ENCODE data around the gene PDE6D.

Gene PDE6D

DNA sequence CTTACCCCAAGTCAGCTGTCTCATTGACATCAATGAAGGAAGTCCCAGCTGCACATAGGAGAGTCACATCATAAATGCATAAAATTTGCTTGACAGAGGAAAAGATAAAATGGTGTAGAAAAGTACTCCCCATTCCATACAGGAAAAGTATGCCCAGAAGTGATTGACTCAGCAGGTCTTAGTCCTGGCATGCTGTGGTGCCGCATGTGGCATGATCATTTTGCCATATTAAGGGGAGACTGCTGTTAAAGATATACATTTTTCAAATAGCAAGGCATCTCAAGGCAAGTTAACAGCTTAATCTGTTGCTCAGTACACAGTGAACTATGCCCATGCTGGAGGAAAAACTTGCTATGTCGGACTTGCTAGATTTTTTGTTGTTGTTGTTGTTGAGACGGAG lies 13.3 kb upstream of the PDE6D start:
- no peak for DNase-seq
- no peak overlapping the region for H3K56ac ChIP-seq (ENCODE audit: low read length)
- no peaks in the 10 kb centered on the region for H3K27me3 ChIP-seq (ENCODE audit: insufficient read depth, low read length, poor library complexity)
- no peak overlapping the region for H2BK15ac ChIP-seq (replicated peaks; ENCODE audit: low read depth)
- H4K8ac ChIP-seq (ENCODE audit: low read depth, low read length), result no peak overlapping the region
- H3K4me3 ChIP-seq (ENCODE audit: low read length), result no peak overlapping the region
- WGBS (ENCODE audit: extremely low coverage, insufficient coverage, low lambda C conversion rate), result no CpG with 5 or more reads among the region's 3 CpGs
- no peak overlapping the region for H2BK5ac ChIP-seq (ENCODE audit: low read length)
- peaks cover 15% of the 10 kb centered on the region for H3K79me2 ChIP-seq (ENCODE audit: control insufficient read depth, insufficient read depth, low read length)
- no peak overlapping the region for H3K23ac ChIP-seq (ENCODE audit: low read length)
- H3K4me1 ChIP-seq (ENCODE audit: control insufficient read depth, low read depth, low read length), result no peaks in the 10 kb centered on the region
- no peak overlapping the region for H2AK5ac ChIP-seq (ENCODE audit: low read length)
- H3K4ac ChIP-seq (ENCODE audit: low read depth, low read length), result no peak overlapping the region
- H3K4me2 ChIP-seq (ENCODE audit: low read length), result no peak overlapping the region
- no peak overlapping the region for H4K5ac ChIP-seq (ENCODE audit: low read length)
- H2BK120ac ChIP-seq (ENCODE audit: low read depth, low read length), result no peak overlapping the region
- H3K18ac ChIP-seq (ENCODE audit: low read length), result no peak overlapping the region
- H3K79me1 ChIP-seq (ENCODE audit: low read length), result peaks cover 18% of the 10 kb centered on the region
- H3K36me3 ChIP-seq (ENCODE audit: control insufficient read depth, insufficient read depth, low read length), result peaks cover 7% of the 10 kb centered on the region
- H3K27ac ChIP-seq (ENCODE audit: low read depth, low read length), result no peak overlapping the region
- H3K9ac ChIP-seq (ENCODE audit: low read length), result no peak overlapping the region

DNA sequence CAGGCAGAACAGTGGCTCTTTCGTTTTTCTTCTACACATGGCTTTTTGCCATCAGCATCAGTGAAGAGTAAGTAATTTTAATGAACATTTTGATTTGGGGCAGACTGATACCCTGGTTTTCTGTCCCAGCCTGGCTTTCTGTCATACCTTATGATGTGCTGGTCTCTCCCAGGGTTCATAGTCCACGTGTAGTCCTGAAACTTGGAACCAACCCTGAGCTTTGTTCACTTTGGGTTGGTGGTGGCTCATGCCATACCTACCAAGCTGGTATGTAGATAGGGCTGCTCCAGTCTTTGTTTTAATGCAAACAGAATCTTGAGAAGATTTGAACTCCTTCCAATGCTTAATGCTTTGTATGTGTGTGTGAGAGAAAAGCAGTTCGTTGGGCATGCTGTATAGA lies 10.0 kb upstream of the PDE6D start:
- Histone ChIP-seq H3K79me2 (ENCODE audit: control insufficient read depth, insufficient read depth, low read length) (peaks cover 35% of the 10 kb centered on the region), H4K8ac (ENCODE audit: low read depth, low read length) (no peak overlapping the region), H3K27me3 (ENCODE audit: insufficient read depth, low read length, poor library complexity) (no peaks in the 10 kb centered on the region), H3K36me3 (ENCODE audit: control insufficient read depth, insufficient read depth, low read length) (peaks cover 3% of the 10 kb centered on the region), H2BK120ac (ENCODE audit: low read depth, low read length) (no peak overlapping the region), H4K5ac (ENCODE audit: low read length) (no peak overlapping the region), H3K4me1 (ENCODE audit: control insufficient read depth, low read depth, low read length) (peaks cover 2% of the 10 kb centered on the region), H2BK5ac (ENCODE audit: low read length) (no peak overlapping the region), H3K18ac (ENCODE audit: low read length) (no peak overlapping the region), H3K4me2 (ENCODE audit: low read length) (no peak overlapping the region), H2AK5ac (ENCODE audit: low read length) (no peak overlapping the region), H2BK15ac (replicated peaks; ENCODE audit: low read depth) (no peak overlapping the region), H3K4me3 (ENCODE audit: low read length) (no peak overlapping the region), H3K27ac (ENCODE audit: low read depth, low read length) (no peak overlapping the region), H3K4ac (ENCODE audit: low read depth, low read length) (no peak overlapping the region), H3K79me1 (ENCODE audit: low read length) (peaks cover 28% of the 10 kb centered on the region), H3K9ac (ENCODE audit: low read length) (no peak overlapping the region), H3K23ac (ENCODE audit: low read length) (no peak overlapping the region), H3K56ac (ENCODE audit: low read length) (no peak overlapping the region)
- WGBS (ENCODE audit: extremely low coverage, insufficient coverage, low lambda C conversion rate), result no CpG with 5 or more reads among the region's 3 CpGs
- no peak for DNase-seq

- Histone ChIP-seq H2BK120ac (ENCODE audit: low read depth, low read length) (no peak overlapping the region), H3K4me1 (ENCODE audit: control insufficient read depth, low read depth, low read length) (peaks cover 6% of the 10 kb centered on the region), H3K27me3 (ENCODE audit: insufficient read depth, low read length, poor library complexity) (no peaks in the 10 kb centered on the region), H3K18ac (ENCODE audit: low read length) (no peak overlapping the region), H3K4me2 (ENCODE audit: low read length) (peak overlapping the region; percentile 87), H2BK5ac (ENCODE audit: low read length) (no peak overlapping the region), H3K4me3 (ENCODE audit: low read length) (peak overlapping the region; percentile 42), H3K27ac (ENCODE audit: low read depth, low read length) (no peak overlapping the region), H2BK15ac (replicated peaks; ENCODE audit: low read depth) (no peak overlapping the region), H3K56ac (ENCODE audit: low read length) (peak overlapping the region; percentile 91), H4K8ac (ENCODE audit: low read depth, low read length) (no peak overlapping the region), H3K79me2 (ENCODE audit: control insufficient read depth, insufficient read depth, low read length) (peaks cover 31% of the 10 kb centered on the region), H4K5ac (ENCODE audit: low read length) (no peak overlapping the region), H3K4ac (ENCODE audit: low read depth, low read length) (no peak overlapping the region), H2AK5ac (ENCODE audit: low read length) (no peak overlapping the region), H3K79me1 (ENCODE audit: low read length) (peaks cover 29% of the 10 kb centered on the region), H3K9ac (ENCODE audit: low read length) (peak overlapping the region; percentile 83), H3K23ac (ENCODE audit: low read length) (peak overlapping the region; percentile 35), H3K36me3 (ENCODE audit: control insufficient read depth, insufficient read depth, low read length) (no peaks in the 10 kb centered on the region)
- no peak for DNase-seq
- no CpG with 5 or more reads among the region's 11 CpGs for WGBS (ENCODE audit: extremely low coverage, insufficient coverage, low lambda C conversion rate)
Observed at GRCh38 chr2:231786917-231787292, 5.8 kb upstream of the PDE6D start.

DNA sequence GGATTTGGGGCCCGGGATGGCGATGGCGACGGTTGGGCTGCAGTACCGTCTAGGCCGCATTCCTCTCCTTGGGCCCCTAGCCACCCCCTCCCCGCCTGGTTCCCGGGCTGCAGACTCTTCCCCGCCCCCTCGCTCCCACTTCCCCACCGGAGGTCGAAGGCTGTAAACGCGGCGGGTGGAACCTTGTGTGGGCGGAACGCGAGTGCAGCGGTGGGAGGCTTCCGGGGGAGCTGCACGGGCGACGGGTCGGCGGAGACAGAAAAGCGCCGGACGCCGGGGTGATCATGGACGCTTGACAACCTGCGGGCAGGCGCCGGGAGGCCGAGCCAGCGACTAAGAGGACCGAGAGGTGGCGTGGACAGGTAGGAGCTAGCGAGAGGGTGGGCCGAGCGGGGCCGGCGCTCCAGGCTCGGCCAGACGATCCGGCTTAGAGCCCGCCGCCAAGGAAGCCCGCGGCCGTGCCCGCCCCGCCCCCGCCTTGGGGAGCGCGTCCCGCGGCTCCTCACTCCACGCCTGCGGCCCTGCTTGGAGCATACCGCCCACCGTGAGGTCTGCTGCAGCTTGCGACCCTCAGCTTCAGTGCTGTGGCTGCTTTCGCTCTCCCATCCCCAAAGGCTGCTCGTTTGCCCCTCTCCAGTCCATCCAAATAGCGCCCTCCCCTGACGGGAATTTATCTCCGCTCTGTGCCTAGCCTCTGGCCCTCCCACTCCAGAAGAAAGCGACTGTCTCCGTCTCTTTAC lies 5.3 kb upstream of the PDE6D start, which contains the start of gene COPS7B:
TSS of gene COPS7B (plus strand) at position 269 of the 740 bp plus-strand sequence. CDS start 2,126 bp downstream, outside the sequence.
- Histone ChIP-seq H3K56ac (ENCODE audit: low read length) (peak within 1 kb of the TSS; percentile 91), H2BK120ac (ENCODE audit: low read depth, low read length) (no peak within 1 kb of the TSS), H2BK15ac (replicated peaks; ENCODE audit: low read depth) (no peak within 1 kb of the TSS), H3K4me3 (ENCODE audit: low read length) (peak within 1 kb of the TSS; percentile 42), H3K4me2 (ENCODE audit: low read length) (peak within 1 kb of the TSS; percentile 87), H2BK5ac (ENCODE audit: low read length) (no peak within 1 kb of the TSS), H3K27ac (ENCODE audit: low read depth, low read length) (peak within 1 kb of the TSS; percentile 88), H3K79me2 (ENCODE audit: control insufficient read depth, insufficient read depth, low read length) (peaks cover 29% of the 10 kb centered on the region), H3K23ac (ENCODE audit: low read length) (peak within 1 kb of the TSS; percentile 35), H3K4ac (ENCODE audit: low read depth, low read length) (peak within 1 kb of the TSS; percentile 92), H3K79me1 (ENCODE audit: low read length) (peaks cover 27% of the 10 kb centered on the region), H3K36me3 (ENCODE audit: control insufficient read depth, insufficient read depth, low read length) (no peaks in the 10 kb centered on the region), H2AK5ac (ENCODE audit: low read length) (no peak within 1 kb of the TSS), H3K27me3 (ENCODE audit: insufficient read depth, low read length, poor library complexity) (no peaks in the 10 kb centered on the region), H3K9ac (ENCODE audit: low read length) (peak within 1 kb of the TSS; percentile 83), H3K18ac (ENCODE audit: low read length) (peak within 1 kb of the TSS; percentile 18), H4K8ac (ENCODE audit: low read depth, low read length) (no peak within 1 kb of the TSS), H4K5ac (ENCODE audit: low read length) (peak within 1 kb of the TSS; percentile 76), H3K4me1 (ENCODE audit: control insufficient read depth, low read depth, low read length) (peaks cover 6% of the 10 kb centered on the region)
- DNase-seq, result peak; percentile 97
- WGBS (ENCODE audit: extremely low coverage, insufficient coverage, low lambda C conversion rate), result no CpG with 5 or more reads among the region's 69 CpGs

DNA sequence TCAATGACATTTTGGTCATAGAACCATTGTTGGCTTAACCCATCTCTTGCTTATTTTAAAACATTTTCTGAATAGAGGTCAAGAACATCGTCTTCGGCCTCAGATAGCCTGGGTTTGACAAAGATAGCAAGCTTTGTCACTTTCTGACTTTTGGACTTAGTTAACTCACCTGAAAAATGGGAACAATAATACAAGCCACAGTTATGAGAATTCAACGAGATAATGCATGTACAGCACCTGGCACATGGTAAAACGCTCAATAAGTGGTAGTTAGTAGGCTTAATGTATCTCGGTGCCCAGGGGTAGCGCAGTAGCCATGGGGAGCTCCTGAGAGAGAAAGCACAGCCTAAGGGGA lies 4.7 kb upstream of the PDE6D start:
- Histone ChIP-seq H3K18ac (ENCODE audit: low read length) (no peak overlapping the region), H3K27ac (ENCODE audit: low read depth, low read length) (peak overlapping the region; percentile 46), H3K79me1 (ENCODE audit: low read length) (peaks cover 23% of the 10 kb centered on the region), H3K27me3 (ENCODE audit: insufficient read depth, low read length, poor library complexity) (no peaks in the 10 kb centered on the region), H3K9ac (ENCODE audit: low read length) (peak overlapping the region; percentile 83), H2BK15ac (replicated peaks; ENCODE audit: low read depth) (no peak overlapping the region), H3K79me2 (ENCODE audit: control insufficient read depth, insufficient read depth, low read length) (peaks cover 28% of the 10 kb centered on the region), H3K56ac (ENCODE audit: low read length) (peak overlapping the region; percentile 91), H2BK5ac (ENCODE audit: low read length) (no peak overlapping the region), H3K4ac (ENCODE audit: low read depth, low read length) (peak overlapping the region; percentile 92), H3K4me3 (ENCODE audit: low read length) (peak overlapping the region; percentile 42), H3K23ac (ENCODE audit: low read length) (no peak overlapping the region), H4K8ac (ENCODE audit: low read depth, low read length) (no peak overlapping the region), H2AK5ac (ENCODE audit: low read length) (no peak overlapping the region), H4K5ac (ENCODE audit: low read length) (peak overlapping the region; percentile 76), H3K4me1 (ENCODE audit: control insufficient read depth, low read depth, low read length) (peaks cover 6% of the 10 kb centered on the region), H3K4me2 (ENCODE audit: low read length) (peak overlapping the region; percentile 57), H3K36me3 (ENCODE audit: control insufficient read depth, insufficient read depth, low read length) (no peaks in the 10 kb centered on the region), H2BK120ac (ENCODE audit: low read depth, low read length) (no peak overlapping the region)
- WGBS (ENCODE audit: extremely low coverage, insufficient coverage, low lambda C conversion rate), result no CpG with 5 or more reads among the region's 6 CpGs
- no peak for DNase-seq

All from mesendoderm (in vitro differentiated cells).